ENCODE data around the gene LEPR. TPM values are rescaled to one million over a fixed set of nuclear protein-coding genes. Genes with fewer than 3 reads are reported as not detected.
"Not testable (repeated sequence)": the region's sequence is repeated elsewhere in the genome, so short reads cannot be mapped to it uniquely, and the experiment has no call there.

Gene LEPR
- total RNA-seq, 4 donors from 2014 or later: 10.0 to 27.3 (median 14.1) TPM

GRCh38 chr1:65378247-65378946 lies 42.1 kb upstream of the LEPR start:
- intact Hi-C loops (cut with DNase I): no loop called here

GRCh38 chr1:65384426-65384825 lies 36.0 kb upstream of the LEPR start:
- DNase-seq (ENCODE audit: extremely low spot score); H3K9me3 ChIP-seq; H3K4me3 ChIP-seq; H3K4me1 ChIP-seq; H3K36me3 ChIP-seq; H3K27ac ChIP-seq (replicated peaks in 1 of 4); intact Hi-C loops (cut with DNase I); H3K27me3 ChIP-seq: not testable (repeated sequence)
- WGBS: 97% methylated on average over 5 of the region's 5 CpGs

More at GRCh38 chr1:65378247-65378946, 42.1 kb upstream of the LEPR start:
- Histone ChIP-seq H3K36me3 (no peaks in the 10 kb centered on the region), H3K27ac (replicated peaks in 1 of 4) (no peak overlapping the region), H3K9me3 (no peaks in the 10 kb centered on the region), H3K27me3 (no peaks in the 10 kb centered on the region), H3K4me1 (no peaks in the 10 kb centered on the region), H3K4me3 (no peak overlapping the region)
- 95% methylated on average over 2 of the region's 2 CpGs for WGBS
- no peak for DNase-seq (ENCODE audit: extremely low spot score)
- TF ChIP-seq POLR2A (IDR thresholded peaks at IDR 0.05; ENCODE audit: low read depth) (no peak), EP300 (IDR thresholded peaks at IDR 0.05) (no peak), POLR2AphosphoS5 (IDR thresholded peaks at IDR 0.05) (no peak), CTCF (IDR thresholded peaks at IDR 0.05) (no peak)

- no peaks in the 10 kb centered on the region for H3K9me3 ChIP-seq
- no peak overlapping the region for H3K27ac ChIP-seq (replicated peaks in 1 of 4)
- 100% methylated on average over 3 of the region's 3 CpGs for WGBS
- intact Hi-C loops (cut with DNase I): no loop called here
- no peaks in the 10 kb centered on the region for H3K4me1 ChIP-seq
- H3K36me3 ChIP-seq: peaks cover 0 to 15% (median 0%) of the 10 kb centered on the region in 4 donors
- TF ChIP-seq CTCF (IDR thresholded peaks at IDR 0.05) (no peak), POLR2A (IDR thresholded peaks at IDR 0.05; ENCODE audit: low read depth) (no peak), POLR2AphosphoS5 (IDR thresholded peaks at IDR 0.05) (no peak), EP300 (IDR thresholded peaks at IDR 0.05) (no peak)
- no peaks in the 10 kb centered on the region for H3K27me3 ChIP-seq
- no peak for DNase-seq (ENCODE audit: extremely low spot score)
- no peak overlapping the region for H3K4me3 ChIP-seq
These were observed 34.0 kb upstream of the LEPR start for GRCh38 chr1:65386439-65386838.

GRCh38 chr1:65387821-65388220 lies 32.6 kb upstream of the LEPR start:
- H3K27ac ChIP-seq (replicated peaks in 1 of 4): no peak overlapping the region
- intact Hi-C loops (cut with DNase I): no loop called here
- peaks cover 0 to 19% (median 3%) of the 10 kb centered on the region in 4 donors for H3K36me3 ChIP-seq
- 91% methylated on average over 2 of the region's 2 CpGs for WGBS
- H3K27me3 ChIP-seq: no peaks in the 10 kb centered on the region
- no peak for DNase-seq (ENCODE audit: extremely low spot score)
- H3K4me1 ChIP-seq: no peaks in the 10 kb centered on the region
- no peaks in the 10 kb centered on the region for H3K9me3 ChIP-seq
- TF ChIP-seq POLR2A (IDR thresholded peaks at IDR 0.05; ENCODE audit: low read depth): no peak
- TF ChIP-seq EP300 (IDR thresholded peaks at IDR 0.05): no peak
- TF ChIP-seq POLR2AphosphoS5 (IDR thresholded peaks at IDR 0.05): no peak
- no peak for TF ChIP-seq CTCF (IDR thresholded peaks at IDR 0.05)
- no peak overlapping the region for H3K4me3 ChIP-seq

- WGBS: 87% methylated on average over 3 of the region's 3 CpGs
- H3K27me3 ChIP-seq: no peaks in the 10 kb centered on the region
- no peak for DNase-seq (ENCODE audit: extremely low spot score)
- no peaks in the 10 kb centered on the region for H3K9me3 ChIP-seq
- intact Hi-C loops (cut with DNase I): no loop called here
- H3K36me3 ChIP-seq: peaks cover 0 to 19% (median 3%) of the 10 kb centered on the region in 4 donors
- H3K4me3 ChIP-seq: no peak overlapping the region
- H3K4me1 ChIP-seq: no peaks in the 10 kb centered on the region
- TF ChIP-seq POLR2A (IDR thresholded peaks at IDR 0.05; ENCODE audit: low read depth): no peak
- TF ChIP-seq CTCF (IDR thresholded peaks at IDR 0.05): no peak
- no peak for TF ChIP-seq EP300 (IDR thresholded peaks at IDR 0.05)
- TF ChIP-seq POLR2AphosphoS5 (IDR thresholded peaks at IDR 0.05): no peak
- no peak overlapping the region for H3K27ac ChIP-seq (replicated peaks in 1 of 4)
These were observed 31.4 kb upstream of the LEPR start for GRCh38 chr1:65388908-65389695.

Data from esophagus muscularis mucosa (tissue), 4 donors.